ENCODE data around the gene TRIL.

- TF ChIP-seq POLR2A (IDR thresholded peaks at IDR 0.05; ENCODE audit: low read depth, low read length) (no peak), CTCF (conservative IDR thresholded peaks at IDR 0.05; ENCODE audit: low read depth, low read length) (no peak), MAFK (IDR thresholded peaks at IDR 0.05; ENCODE audit: low read depth, low read length) (no peak), RCOR1 (IDR thresholded peaks at IDR 0.05; ENCODE audit: insufficient replicate concordance, low read length) (no peak), RFX5 (IDR thresholded peaks at IDR 0.05; ENCODE audit: low read depth, low read length) (no peak), SMC3 (IDR thresholded peaks at IDR 0.05; ENCODE audit: low read depth, low read length) (no peak), CHD1 (IDR thresholded peaks at IDR 0.05; ENCODE audit: low read depth, low read length) (no peak), CEBPB (IDR thresholded peaks at IDR 0.05; ENCODE audit: low read depth, low read length) (no peak), MXI1 (IDR thresholded peaks at IDR 0.05; ENCODE audit: borderline replicate concordance, low read depth, low read length) (no peak), RAD21 (IDR thresholded peaks at IDR 0.05; ENCODE audit: low read length) (no peak)
- TF ChIP-seq, protein P1, sequence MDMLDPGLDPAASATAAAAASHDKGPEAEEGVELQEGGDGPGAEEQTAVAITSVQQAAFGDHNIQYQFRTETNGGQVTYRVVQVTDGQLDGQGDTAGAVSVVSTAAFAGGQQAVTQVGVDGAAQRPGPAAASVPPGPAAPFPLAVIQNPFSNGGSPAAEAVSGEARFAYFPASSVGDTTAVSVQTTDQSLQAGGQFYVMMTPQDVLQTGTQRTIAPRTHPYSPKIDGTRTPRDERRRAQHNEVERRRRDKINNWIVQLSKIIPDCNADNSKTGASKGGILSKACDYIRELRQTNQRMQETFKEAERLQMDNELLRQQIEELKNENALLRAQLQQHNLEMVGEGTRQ (IDR thresholded peaks at IDR 0.05; ENCODE audit: low read depth, low read length) = no peak
Measured at GRCh38 chr7:28908775-28909174, 49.4 kb downstream of the TRIL start.
